ENCODE data around the gene MGAT4A. TPM values are rescaled to one million over a fixed set of nuclear protein-coding genes. Genes with fewer than 3 reads are reported as not detected.
A peak's percentile ranks its signal among the peaks of the same experiment; 100 is the strongest.

MGAT4A gene
- total RNA-seq, 1 donor from 2014 or later: 33.5 TPM

GRCh38 chr2:98647636-98648035 lies 83.3 kb downstream of the MGAT4A start:
- Mint-ChIP-seq H3K9me3 (ENCODE audit: low read depth) (no peaks in the 10 kb centered on the region), H3K27me3 (no peaks in the 10 kb centered on the region), H3K4me3 (ENCODE audit: low read depth) (no peak overlapping the region), H3K27ac (no peak overlapping the region), H3K36me3 (ENCODE audit: insufficient read depth) (peaks cover 5% of the 10 kb centered on the region), H3K4me1 (ENCODE audit: low read depth) (peaks cover 3% of the 10 kb centered on the region)
- TF ChIP-seq CTCF (IDR thresholded peaks at IDR 0.05; ENCODE audit: unreplicated experiment): no peak
- DNase-seq (ENCODE audit: low spot score, unreplicated experiment): no peak

- H3K4me1 Mint-ChIP-seq (ENCODE audit: low read depth): no peaks in the 10 kb centered on the region
- peaks cover 6% of the 10 kb centered on the region for H3K36me3 Mint-ChIP-seq (ENCODE audit: insufficient read depth)
Measured at GRCh38 chr2:98643496-98644100, 87.3 kb downstream of the MGAT4A start.

GRCh38 chr2:98637401-98638147 lies 93.4 kb downstream of the MGAT4A start:
- TF ChIP-seq CTCF (IDR thresholded peaks at IDR 0.05; ENCODE audit: unreplicated experiment): no peak
- Mint-ChIP-seq H3K9me3 (ENCODE audit: low read depth) (no peaks in the 10 kb centered on the region), H3K4me1 (ENCODE audit: low read depth) (no peaks in the 10 kb centered on the region), H3K27ac (no peak overlapping the region), H3K4me3 (ENCODE audit: low read depth) (no peak overlapping the region), H3K36me3 (ENCODE audit: insufficient read depth) (peaks cover 5% of the 10 kb centered on the region), H3K27me3 (no peaks in the 10 kb centered on the region)
- DNase-seq (ENCODE audit: low spot score, unreplicated experiment): no peak

More at GRCh38 chr2:98643496-98644100, 87.3 kb downstream of the MGAT4A start:
- no peak for TF ChIP-seq CTCF (IDR thresholded peaks at IDR 0.05; ENCODE audit: unreplicated experiment)
- H3K9me3 Mint-ChIP-seq (ENCODE audit: low read depth): no peaks in the 10 kb centered on the region
- H3K4me3 Mint-ChIP-seq (ENCODE audit: low read depth): no peak overlapping the region
- no peak overlapping the region for H3K27ac Mint-ChIP-seq
- DNase-seq (ENCODE audit: low spot score, unreplicated experiment): no peak
- H3K27me3 Mint-ChIP-seq: no peaks in the 10 kb centered on the region

- H3K4me3 Mint-ChIP-seq (ENCODE audit: low read depth): no peak overlapping the region
- no peaks in the 10 kb centered on the region for H3K4me1 Mint-ChIP-seq (ENCODE audit: low read depth)
- no peak for DNase-seq (ENCODE audit: low spot score, unreplicated experiment)
- no peaks in the 10 kb centered on the region for H3K9me3 Mint-ChIP-seq (ENCODE audit: low read depth)
- peak; percentile 36 for TF ChIP-seq CTCF (IDR thresholded peaks at IDR 0.05; ENCODE audit: unreplicated experiment)
- peaks cover 3% of the 10 kb centered on the region for H3K36me3 Mint-ChIP-seq (ENCODE audit: insufficient read depth)
- no peak overlapping the region for H3K27ac Mint-ChIP-seq
- H3K27me3 Mint-ChIP-seq: no peaks in the 10 kb centered on the region
Measured at GRCh38 chr2:98634406-98635092, 96.4 kb downstream of the MGAT4A start.

- no peak for TF ChIP-seq CTCF (IDR thresholded peaks at IDR 0.05; ENCODE audit: unreplicated experiment)
- no peaks in the 10 kb centered on the region for H3K9me3 Mint-ChIP-seq (ENCODE audit: low read depth)
- peaks cover 2% of the 10 kb centered on the region for H3K36me3 Mint-ChIP-seq (ENCODE audit: insufficient read depth)
- no peak overlapping the region for H3K4me3 Mint-ChIP-seq (ENCODE audit: low read depth)
- no peaks in the 10 kb centered on the region for H3K4me1 Mint-ChIP-seq (ENCODE audit: low read depth)
- no peak for DNase-seq (ENCODE audit: low spot score, unreplicated experiment)
- H3K27ac Mint-ChIP-seq: no peak overlapping the region
- H3K27me3 Mint-ChIP-seq: no peaks in the 10 kb centered on the region
Measured at GRCh38 chr2:98632351-98632750, 98.6 kb downstream of the MGAT4A start.

Data from progenitor cell of endocrine pancreas (in vitro differentiated cells).